ENCODE measurements around the gene PRSS22. TPM values are rescaled to one million over a fixed set of nuclear protein-coding genes. Genes with fewer than 3 reads are reported as not detected.

Gene PRSS22
- total RNA-seq, 1 donor from 2014 or later: 4.6 TPM

DNA sequence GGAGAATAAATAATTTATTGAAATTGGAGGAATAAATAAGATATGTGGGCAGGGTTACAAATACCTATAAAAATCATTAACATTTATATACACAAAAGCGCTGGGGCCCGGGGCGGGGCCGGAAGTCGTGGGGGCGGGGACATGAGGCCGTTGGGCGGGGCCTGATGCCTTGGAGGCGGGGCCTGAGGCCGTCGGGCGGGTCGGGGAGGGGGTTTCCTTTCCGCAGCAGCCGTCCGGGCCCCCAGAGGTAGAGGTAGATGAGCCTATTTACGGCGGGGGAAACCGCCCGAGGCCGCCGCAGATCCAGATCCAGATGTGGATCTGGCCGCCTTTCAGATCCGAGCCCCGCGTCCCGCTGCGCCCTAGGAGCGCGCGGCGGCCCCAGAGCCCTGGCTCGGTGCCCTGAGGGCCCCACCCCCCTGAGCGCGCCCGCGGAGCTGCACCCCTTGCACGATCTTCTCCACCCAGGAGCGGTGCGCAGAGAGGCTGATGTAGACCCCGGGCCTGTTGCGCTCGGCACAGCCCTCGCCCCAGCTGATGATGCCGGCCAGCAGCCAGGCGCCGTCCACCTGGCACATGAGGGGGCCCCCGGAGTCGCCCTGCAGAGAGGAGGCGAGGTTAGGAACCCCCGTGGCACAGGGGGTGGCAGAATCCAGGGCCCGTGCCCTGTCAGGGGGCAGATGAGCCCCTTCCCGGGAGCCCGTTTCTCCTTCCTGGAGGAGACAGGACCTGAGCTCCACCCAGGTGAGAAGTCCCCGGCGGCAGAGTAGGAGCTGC lies 5.1 kb downstream of the PRSS22 start:
- no peak for DNase-seq

DNA sequence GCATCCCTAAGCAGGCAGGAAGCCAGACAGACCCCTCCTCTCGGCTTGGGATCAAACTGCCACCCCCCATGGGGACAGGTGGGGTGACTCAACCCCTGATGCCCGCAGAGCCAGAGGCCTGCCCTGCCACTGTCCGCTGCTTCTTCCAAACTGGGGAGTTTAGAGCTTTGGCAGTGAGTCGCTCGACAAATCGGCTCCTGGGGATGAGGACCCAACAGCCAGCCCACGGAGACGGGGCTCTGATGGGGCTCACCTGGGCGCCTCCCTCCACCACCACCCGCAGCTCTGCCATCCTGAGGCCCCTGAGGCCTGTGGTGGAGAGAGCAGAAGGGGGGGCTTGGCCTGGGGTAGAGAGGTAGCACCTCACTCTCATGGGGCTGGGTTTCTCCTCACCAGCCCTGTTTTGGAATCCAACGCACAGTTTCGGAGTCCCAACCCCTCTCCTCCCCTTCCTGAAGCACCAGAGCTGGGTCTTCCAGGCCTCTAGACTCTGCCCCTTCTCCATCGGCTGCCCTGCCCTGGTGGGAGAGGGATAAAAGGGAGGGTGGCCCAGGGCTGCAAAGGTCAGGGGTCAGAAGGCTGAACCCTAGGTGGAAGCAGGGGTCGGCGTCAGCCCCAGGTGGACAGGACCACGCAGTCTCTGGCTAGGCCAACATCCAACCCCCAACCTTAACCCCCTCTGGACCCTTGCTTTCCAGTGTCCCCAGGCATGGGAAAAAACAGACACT lies 5.8 kb downstream of the PRSS22 start:
- no peak for DNase-seq

DNA sequence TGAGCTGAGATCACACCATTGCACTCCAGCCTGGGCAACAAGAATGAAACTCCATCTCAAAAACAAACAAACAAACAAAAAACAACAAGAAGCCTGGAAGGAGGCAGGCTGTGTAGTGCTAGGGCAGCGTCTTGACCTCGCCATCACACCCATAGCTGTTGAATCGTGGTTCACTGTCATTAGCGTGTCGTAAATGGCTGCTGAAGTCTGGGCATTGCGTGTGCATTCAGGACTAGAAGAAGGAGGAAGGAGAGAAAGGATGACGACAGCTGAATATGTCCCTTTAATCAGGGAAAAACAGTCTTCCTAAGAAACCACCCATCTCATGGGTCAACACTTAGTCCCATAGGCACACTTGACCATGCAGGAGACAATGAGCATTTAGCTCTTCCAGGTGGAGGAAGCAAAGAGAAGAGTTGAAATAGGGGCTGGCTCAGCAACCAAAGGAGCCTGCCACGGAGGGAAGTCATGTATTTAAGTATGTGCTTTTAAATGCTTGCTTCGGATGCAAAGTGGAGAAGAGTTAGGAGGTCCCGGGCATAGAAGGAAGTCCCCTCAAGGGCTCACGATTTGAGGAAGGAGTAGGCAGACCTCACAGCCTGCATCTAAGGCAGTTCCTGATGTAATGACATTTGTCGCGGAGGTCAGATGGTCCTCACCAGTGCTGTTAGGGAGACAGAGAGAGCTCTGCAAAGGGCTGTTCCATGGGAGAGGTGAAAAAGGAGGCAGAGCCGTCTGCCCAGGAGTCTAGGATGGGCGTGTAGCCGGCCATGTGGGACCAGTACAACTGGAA lies 8.8 kb downstream of the PRSS22 start:
- DNase-seq: no peak

DNA sequence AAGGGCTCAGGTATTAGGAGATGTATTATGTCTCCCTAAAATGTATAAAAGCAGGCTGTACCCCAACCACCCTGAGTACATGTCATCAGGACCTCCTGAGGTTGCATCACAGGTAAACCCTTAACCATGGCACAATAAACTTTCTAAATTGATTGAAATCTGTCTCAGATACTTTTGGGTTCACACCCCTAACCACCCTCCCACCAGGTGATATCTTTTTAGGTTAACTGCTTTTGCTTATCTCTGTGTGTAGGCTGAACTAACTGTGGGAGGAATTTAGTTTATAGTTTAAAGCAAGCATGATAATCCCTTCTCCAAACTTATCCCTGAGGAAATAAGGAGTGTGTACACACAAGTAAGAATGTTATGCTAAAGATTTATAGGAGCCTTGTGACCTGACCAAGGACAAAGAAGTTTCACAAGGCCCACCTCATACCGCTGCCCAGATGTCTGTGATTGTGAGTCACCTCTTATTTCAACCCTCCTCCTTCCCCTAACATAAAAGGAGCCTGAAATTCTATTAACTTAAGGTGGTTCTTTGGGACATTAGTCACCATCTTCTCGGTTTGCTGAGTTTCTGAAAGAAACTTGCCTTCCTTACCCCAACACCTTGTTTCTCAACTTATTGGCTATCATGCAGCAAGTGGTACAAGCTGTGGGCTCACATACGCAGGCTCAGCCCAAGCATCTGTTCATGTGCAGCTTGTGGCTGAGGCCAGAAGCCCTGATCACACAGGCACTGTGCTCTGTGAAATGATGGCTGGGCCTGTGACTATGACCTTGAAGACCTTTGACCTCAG lies 11.3 kb downstream of the PRSS22 start:
- DNase-seq: no peak

DNA sequence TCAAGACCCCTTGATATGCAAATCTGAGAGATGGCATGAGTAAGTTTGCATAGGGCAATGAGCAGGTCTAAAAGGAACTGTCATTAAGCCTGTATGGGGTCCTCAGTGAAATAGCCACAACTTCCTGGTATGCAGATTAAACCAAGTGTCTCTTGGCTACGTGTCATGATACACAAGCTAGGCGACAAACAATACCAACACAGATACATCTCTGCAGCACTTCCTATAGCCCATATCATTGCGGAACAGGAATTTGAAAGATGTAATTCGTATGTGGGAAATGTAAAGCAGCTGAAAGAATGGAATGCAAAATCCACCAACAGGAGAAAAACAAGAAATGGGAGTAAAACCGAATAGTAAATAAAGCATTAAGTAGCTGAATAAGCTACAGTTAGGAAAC lies 12.9 kb downstream of the PRSS22 start:
- DNase-seq: no peak

DNA sequence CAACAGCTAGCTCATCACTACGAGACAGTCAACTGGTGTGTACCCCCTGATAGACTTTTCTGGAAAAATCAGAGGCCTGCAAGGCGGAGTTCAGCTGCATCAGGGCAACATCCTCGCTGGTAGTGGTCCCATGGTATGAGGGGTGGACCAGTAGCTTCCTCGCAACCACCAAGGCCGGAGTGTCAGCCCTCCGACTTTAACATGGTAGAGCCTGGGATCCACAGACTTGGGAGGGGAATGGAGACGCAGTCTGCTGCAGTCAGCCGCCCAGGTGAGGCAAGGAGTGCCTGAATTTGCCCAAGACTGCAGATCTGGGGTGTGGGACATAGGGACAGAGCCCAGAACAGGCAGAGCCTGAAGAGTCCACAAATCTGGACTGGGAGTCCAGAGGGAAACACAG lies 14.4 kb downstream of the PRSS22 start:
- no peak for DNase-seq

DNA sequence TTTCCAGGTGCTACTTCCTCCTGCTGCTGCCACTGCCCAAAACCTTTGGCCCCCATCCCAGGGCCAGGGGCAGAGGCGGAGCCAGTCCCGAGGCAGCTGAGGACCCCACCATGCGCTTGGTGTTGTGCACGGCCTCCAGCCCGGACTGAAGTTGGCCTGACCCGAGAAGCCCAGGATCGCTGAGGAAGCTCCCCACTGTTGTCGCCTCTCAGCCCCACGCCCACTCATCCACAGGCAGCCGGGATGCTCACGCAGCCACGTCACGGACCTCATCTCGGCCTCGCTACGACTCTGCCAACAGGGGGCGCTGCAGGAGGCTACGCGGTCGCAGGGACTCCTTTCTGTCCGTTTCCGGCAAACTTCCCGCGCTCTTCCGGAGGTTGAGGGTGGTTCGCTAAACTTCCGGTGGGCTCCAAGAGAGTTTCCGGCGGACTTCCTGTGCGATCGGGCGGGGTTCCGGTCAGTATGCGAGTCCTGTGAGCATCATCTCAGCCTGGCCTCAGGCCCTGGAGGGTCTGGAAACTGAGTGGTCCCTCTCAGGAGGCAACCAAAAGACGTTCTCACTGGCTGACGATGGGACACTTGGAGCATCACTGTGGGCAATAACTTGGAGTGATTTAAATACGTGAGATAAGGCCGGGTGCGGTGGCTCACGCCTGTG lies 15.5 kb downstream of the PRSS22 start:
- DNase-seq: peak; percentile 33

DNA sequence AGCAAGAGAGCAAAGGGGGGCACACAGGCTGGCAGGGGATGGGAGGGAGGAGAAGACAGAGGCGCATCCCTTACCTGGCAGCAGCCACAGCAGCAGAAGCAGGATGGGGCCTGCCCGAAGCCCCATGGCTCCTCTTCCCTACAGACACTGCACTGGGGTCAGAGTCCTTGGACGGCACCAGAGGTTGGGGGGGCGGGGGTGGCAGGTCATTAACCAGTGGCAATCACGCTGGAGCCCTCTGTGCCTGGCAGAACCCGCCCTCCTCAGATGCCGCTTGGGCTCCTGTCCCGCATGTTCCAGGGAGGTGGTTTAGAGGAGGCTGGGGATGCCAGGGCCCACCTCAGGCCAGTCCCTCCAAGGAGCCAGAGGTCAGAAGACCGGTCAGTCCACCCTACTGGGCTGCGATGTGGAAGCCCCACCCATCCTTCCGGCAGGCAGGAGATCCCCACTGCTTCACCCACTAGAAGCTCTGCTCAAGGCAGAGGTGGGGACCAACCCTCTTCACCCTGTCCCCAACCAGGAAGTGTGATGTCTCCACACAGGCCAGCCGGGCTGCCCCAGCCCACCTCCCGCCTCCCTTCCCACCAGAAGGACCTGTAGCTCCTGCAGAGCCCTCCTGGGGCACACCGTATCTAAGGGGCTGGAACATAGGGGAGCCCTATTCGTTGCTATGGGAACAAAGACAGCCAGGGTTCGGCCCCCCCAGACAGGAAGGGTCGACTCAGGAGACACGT lies 16.2 kb downstream of the PRSS22 start:
- DNase-seq: no peak

DNA sequence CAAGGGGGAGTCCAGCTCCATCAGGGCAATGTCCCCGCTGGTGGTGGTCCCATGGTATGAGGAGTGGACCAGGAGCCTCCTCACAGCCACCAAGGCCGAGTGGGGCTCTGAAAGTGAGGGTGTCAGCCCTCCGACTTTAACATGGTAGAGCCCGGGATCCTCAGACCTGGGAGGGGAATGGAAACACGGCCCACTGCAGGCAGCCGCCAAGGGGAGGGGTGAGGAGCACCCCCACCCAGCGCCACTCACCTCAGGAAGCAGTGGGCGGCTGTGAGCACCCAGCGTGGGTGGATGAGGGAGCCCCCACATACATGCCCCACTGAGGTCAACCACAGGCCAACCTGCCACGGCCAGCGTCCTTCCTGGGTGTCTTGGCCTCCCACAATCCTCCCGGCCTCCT lies 17.1 kb downstream of the PRSS22 start:
- no peak for DNase-seq

DNA sequence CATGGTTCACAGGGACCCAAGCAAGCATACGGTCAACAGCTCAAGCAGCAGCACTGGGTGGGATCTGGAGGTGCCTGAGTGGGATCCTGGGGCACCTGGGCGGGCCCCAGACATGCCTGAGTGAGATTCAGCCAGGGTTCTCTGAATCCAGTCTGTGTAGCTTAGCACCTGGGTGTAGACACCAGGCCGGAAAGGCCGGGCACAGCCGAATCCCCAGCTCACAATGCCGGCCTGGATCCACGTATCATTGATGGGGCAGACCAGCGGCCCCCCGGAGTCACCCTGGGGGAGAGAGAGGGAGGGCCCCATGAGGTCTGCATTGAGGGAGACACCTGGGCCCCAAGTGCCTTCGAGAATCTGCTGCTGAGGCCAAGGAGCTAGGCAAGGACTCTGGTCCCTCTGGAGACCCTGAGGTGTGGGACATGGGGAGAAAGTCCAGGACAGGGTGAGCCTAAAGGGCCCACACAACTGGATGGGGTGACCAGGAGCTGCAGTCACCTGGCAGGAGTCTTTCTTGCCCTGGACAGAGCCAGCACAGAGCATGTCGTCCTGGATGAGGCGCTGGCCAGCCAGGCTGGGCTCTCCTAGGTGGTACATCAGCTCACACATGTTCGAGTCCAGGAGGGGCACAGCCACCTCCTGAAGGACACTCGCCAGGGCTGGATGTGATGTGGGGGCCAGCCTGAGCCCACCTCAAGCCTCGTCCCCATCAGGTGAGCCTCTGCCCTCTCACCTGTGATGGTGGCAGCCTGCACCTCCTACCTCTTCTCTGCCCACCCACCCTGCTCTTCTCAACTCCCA lies 18.1 kb downstream of the PRSS22 start:
- DNase-seq: no peak

DNA sequence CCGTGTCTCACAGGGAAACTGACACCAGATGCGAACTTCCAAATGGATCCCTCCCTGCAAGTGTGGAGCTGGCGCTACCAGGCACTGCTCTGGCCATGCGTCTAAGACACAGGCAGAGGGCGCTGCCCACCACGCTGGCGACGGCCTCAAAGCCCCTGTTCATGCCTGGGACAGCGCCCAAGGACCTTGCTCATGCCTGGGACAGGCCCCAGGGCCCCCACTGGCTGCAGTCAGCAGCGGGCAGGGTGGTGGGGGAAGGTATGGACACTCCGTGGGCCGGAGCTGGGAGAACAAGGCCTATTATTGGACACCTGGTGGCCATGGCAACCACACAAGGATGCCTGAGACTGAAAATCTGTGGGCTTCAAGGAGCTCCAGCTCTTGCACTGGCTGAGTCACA lies 19.0 kb downstream of the PRSS22 start:
- DNase-seq: peak; percentile 5

DNA sequence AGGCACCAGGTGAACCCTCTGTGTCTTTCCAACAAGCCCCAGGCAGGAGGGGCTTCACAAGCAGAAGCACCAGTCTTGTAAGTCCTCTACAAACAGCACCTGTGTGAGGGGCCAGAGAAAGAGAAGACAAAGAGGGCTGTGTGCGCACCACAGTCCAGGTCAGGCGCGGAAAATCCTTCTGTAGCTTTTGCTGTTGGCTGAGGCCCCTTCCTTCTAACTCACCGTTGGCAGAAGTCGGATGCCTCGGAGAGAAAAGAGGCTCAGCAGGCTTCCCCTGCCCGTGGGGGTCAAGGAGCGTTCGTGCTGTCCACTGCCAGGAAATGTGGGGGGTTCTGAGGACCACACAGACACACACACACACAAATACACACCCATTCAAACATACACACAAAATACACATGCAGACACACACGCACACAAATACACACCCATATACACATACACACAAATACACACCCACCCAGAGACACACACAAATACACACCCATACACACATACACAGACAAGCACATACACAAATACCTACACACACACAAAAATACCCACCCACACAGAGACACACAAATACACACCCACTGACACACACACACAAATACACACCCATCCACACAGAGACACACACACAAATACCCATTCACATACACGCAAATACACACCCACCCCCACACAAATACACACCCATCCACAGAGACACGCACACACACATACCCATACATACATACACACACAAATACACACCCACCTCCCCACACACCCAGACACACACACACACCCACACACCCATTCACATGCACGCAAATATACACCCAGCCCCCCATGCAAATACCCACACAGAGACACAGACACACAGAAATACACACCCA lies 21.1 kb downstream of the PRSS22 start:
- no peak for DNase-seq

DNA sequence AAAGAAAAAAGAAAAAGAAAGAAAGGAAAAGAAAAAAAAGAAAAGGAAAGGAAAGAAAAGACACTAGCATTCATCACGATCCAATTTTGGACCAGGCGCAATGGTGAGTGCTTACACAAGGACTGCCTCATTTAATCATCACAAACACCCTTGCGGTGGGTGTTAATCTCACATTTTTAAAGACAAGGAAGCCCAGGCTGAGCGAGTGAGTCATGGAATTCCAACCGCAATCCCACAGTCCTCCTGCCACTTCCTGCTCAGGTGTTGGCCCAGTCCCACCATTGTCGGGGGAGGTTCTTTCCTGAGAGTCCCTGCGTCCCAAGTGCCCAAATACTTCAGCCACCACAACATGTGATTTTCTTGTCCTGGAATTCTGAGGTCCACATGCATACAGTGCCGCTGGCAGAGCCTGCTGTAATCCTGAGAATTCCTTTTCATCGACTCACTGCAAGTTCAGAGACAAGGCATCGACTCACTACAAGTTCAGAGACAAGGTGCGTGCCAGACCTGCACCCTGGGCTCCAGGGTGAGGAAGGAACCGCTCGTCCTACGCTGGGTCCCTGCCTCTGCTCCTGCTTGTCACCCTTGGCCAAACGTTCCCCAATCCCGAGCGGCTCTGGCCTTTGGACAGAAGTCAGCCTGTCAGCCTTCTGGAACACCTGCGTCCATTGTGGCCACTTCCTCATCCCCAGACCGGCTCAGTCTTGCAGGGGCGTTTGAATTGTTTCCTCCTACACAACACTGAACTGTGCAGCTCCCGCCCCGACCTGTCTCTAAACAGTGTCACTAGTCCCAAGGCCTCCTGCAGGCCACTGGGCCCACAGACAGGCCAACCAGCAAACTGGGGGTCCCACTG lies 22.1 kb downstream of the PRSS22 start:
- no peak for DNase-seq

DNA sequence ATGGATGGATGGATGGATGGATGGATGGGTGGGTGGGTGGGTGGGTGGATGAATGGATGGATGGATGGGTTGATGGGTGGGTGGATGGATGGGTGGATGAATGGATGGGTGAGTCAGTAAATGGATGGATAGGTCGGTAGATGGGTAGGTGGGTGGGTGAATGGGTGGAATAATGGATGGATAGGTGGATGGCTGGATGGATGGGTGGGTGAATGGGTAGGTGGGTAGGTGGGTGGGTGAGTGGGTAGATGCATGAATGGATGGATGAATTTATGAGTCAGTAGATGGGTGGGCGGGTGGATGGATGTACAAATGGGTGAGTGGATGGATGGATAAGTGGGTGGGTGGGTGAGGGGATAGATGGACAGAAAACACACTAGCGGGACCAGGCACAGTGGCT lies 23.0 kb downstream of the PRSS22 start:
- no peak for DNase-seq

DNA sequence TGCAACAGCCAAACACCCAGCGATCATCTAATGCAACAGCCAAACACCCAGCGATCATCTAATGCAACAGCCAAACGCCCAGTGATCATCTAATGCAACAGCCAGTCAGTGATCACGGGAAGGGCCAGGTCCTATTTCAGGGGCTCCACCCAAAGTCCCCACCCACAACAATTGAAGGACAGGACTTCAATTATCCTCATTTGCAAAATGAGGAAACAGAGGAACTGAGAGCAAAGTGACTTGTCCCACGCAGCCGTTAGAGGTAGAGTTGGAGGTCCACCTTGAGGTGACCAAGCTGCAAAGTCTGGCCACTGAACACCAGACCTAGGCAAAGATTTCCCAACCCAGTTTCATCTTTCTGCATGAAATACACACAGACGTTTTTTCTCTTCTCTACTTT lies 24.2 kb downstream of the PRSS22 start:
- no peak for DNase-seq

DNA sequence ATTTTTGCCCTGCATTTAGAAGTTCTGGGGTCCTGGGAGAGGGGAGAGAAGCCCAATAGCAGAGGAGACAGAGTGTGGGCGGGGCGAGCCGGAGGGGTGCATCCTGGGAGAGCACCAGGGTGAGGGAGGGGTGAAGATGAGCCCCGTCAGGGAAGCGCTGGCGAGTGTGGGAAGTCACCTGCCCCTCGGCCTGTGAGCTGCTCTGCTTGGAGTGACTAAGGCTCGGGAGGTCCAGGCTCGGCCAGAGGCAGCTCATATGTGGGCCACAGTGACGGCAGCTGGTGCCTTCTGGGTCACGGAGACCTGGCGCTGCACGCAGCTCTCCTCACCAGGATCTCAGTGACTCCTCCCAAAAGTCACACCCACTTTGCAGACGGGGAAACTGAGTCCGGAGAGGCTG lies 26.8 kb downstream of the PRSS22 start:
- no peak for DNase-seq

DNA sequence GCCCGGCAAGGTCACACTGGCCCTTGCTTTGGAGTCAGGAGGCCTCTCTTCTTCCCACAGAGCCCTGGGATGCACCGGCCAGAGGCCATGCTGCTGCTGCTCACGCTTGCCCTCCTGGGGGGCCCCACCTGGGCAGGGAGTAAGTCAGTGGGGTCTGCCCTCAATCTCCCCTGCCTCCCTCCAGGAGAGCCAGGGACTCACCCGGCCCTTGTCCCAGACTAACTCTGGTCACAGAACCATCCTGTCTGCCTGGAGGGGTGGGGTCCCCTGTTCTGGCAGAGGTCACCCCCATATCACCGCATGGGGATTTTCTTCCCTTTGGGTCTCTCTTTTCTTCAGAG lies 27.6 kb downstream of the PRSS22 start:
- DNase-seq: no peak

Measured in skin of body (tissue), 2 donors.